PC-3 (cell line): ENCODE results near the gene TMEM59. TPM values are rescaled to one million over a fixed set of nuclear protein-coding genes. Genes with fewer than 3 reads are reported as not detected.

ENCODE experiments used
- ATAC-seq: fragments of 200-7000 bp; cut with Tn5 transposase; 2 replicates; pipeline ENCODE4 v1.9.1; 2020; ENCODE audit warnings: mild to moderate bottlenecking, moderate library complexity
- BruUV-seq: library from RNA; stranded (reverse); fragments of 400-500 nt; replicated peaks from 2 replicates; lab custom pipeline; 2021; lab: Mats Ljungman, UMichigan
- CTCF ChIA-PET: fragments of 300-600 bp; sonication (Branson Sonifier 250); formaldehyde crosslinking; loops from one replicate; lab custom pipeline; 2022; ENCODE audit warnings: antibody characterized with exemption; lab: Charles Lee
- POLR2A ChIA-PET: fragments of 300-600 bp; sonication (Branson Sonifier 250); formaldehyde crosslinking; loops from one replicate; lab custom pipeline; 2022; ENCODE audit warnings: antibody characterized with exemption; ENCODE audit not compliant: unreplicated experiment; lab: Charles Lee
- DNase-seq: peaks from one replicate; pipeline ENCODE4 v3.0.0-alpha.2; 2015
- H2AFZ ChIP-seq: fragments of 300-600 bp; sonication (generic); 2 replicates; pipeline ENCODE4 v1.6.0; 2016; ENCODE audit warnings: antibody characterized with exemption, low read length
- H3F3A ChIP-seq: fragments of 300-600 bp; sonication (generic); one replicate; pipeline ENCODE4 v1.6.0; 2017; ENCODE audit warnings: antibody characterized with exemption, low read length, control low read depth, mild to moderate bottlenecking; ENCODE audit not compliant: unreplicated experiment
- H3K27ac ChIP-seq: fragments of 300-600 bp; sonication (generic); 2 replicates; pipeline ENCODE4 v1.5.1; 2016; ENCODE audit warnings: mild to moderate bottlenecking, low read length
- H3K27me3 ChIP-seq: fragments of 300-600 bp; sonication (generic); 2 replicates; pipeline ENCODE4 v1.6.1; 2016; ENCODE audit warnings: low read length, mixed read lengths
- H3K36me3 ChIP-seq: fragments of 300-600 bp; sonication (generic); 2 replicates; pipeline ENCODE4 v1.6.1; 2016; ENCODE audit warnings: low read depth, mixed run types, low read length, mixed read lengths
- H3K4me1 ChIP-seq: fragments of 300-600 bp; sonication (generic); 2 replicates; pipeline ENCODE4 v1.5.1; 2016; ENCODE audit warnings: low read length; ENCODE audit not compliant: insufficient read depth
- H3K4me2 ChIP-seq: fragments of 300-600 bp; sonication (generic); 2 replicates; pipeline ENCODE4 v1.6.0; 2016; ENCODE audit warnings: low read length
- H3K4me3 ChIP-seq: fragments of 300-600 bp; sonication (generic); 2 replicates; pipeline ENCODE4 v1.5.1; 2016; ENCODE audit warnings: mild to moderate bottlenecking, low read length, mixed read lengths
- H3K79me2 ChIP-seq: fragments of 300-600 bp; sonication (generic); 2 replicates; pipeline ENCODE4 v1.6.1; 2017; ENCODE audit warnings: low read length, mixed read lengths
- H3K9ac ChIP-seq: fragments of 300-600 bp; sonication (generic); 2 replicates; pipeline ENCODE4 v1.6.0; 2016; ENCODE audit warnings: mild to moderate bottlenecking, low read length
- H3K9me2 ChIP-seq: fragments of 300-600 bp; sonication (generic); replicated peaks from 2 replicates; pipeline ENCODE4 v1.6.1; 2016; ENCODE audit warnings: mixed run types, low read length, mixed read lengths
- H3K9me3 ChIP-seq: fragments of 300-600 bp; sonication (generic); 2 replicates; pipeline ENCODE4 v1.6.1; 2016; ENCODE audit warnings: low read length, mixed read lengths
- H4K20me1 ChIP-seq: fragments of 300-600 bp; sonication (generic); 2 replicates; pipeline ENCODE4 v1.6.1; 2016; ENCODE audit warnings: low read length, mixed read lengths
- EZH2 ChIP-seq: fragments of 300-600 bp; sonication (generic); IDR thresholded peaks from one replicate; pipeline ENCODE4 v1.6.1; 2017; ENCODE audit warnings: antibody characterized with exemption, mild to moderate bottlenecking, low read length; ENCODE audit not compliant: unreplicated experiment
- EZH2phosphoT487 ChIP-seq: fragments of 300-600 bp; sonication (generic); IDR thresholded peaks from 2 replicates; pipeline ENCODE4 v1.6.1; 2018; ENCODE audit warnings: mild to moderate bottlenecking, antibody characterized with exemption, low read length, borderline replicate concordance
- intact Hi-C: fragments of 100-400 bp; cut with micrococcal nuclease; formaldehyde crosslinking; loops from 2 replicates; pipeline ENCODE4 v1.9.0; 2023
- total RNA-seq: library from RNA; depleted of rRNA; stranded (reverse); fragments of >200 nt; gene quantifications from 2 replicates; pipeline ENCODE4 v1.2.3, GENCODE V29; 2014
- TF ChIP-seq, protein P1 (sequence below): fragments of 300-600 bp; sonication (generic); conservative IDR thresholded peaks from 2 replicates; pipeline ENCODE4 v1.5.1; 2017; ENCODE audit warnings: antibody characterized with exemption, low read depth, mild to moderate bottlenecking, low read length

Gene TMEM59
- total RNA-seq, 1 experiment from 2014 or later = 133 TPM

DNA sequence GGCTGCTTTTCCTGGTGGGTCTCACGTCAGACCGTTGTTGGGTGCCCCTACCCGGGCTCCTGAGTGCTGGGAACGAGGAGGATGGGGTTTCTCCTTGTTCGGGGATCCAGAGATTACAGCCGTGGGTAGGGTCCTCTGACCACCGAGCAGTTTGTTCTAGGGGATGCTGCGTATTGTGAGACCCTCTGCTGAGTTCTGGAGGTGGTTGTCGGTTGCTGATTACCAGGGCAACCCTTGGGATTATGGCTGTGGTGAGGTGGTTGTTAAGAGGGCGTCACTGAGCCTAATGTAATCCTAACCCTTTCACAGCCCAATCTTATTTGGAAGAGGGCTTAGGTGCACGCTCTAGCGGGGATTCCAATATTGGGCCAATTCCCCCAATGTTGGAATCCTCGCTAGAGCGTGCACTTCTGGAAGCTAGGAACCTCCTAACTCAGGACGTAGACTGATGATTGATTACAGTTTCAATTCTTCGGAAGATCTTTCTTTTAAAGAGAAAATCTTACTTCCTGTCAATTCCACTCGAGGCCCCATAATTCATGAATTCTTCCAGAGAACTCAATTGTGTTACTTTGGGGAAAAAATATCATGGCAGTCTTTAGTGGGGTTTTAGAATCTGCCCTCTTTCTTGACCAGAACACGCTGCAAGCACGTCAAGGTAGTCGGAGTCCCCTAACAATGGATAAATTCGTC lies 887 bp upstream of the TMEM59 start:
- TSS peak; percentile 68 for BruUV-seq
- TF ChIP-seq EZH2 (no peak), EZH2phosphoT487 (no peak)
- TF ChIP-seq, protein P1, sequence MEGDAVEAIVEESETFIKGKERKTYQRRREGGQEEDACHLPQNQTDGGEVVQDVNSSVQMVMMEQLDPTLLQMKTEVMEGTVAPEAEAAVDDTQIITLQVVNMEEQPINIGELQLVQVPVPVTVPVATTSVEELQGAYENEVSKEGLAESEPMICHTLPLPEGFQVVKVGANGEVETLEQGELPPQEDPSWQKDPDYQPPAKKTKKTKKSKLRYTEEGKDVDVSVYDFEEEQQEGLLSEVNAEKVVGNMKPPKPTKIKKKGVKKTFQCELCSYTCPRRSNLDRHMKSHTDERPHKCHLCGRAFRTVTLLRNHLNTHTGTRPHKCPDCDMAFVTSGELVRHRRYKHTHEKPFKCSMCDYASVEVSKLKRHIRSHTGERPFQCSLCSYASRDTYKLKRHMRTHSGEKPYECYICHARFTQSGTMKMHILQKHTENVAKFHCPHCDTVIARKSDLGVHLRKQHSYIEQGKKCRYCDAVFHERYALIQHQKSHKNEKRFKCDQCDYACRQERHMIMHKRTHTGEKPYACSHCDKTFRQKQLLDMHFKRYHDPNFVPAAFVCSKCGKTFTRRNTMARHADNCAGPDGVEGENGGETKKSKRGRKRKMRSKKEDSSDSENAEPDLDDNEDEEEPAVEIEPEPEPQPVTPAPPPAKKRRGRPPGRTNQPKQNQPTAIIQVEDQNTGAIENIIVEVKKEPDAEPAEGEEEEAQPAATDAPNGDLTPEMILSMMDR = no peak
- Histone ChIP-seq H3K4me2 (peak overlapping the region; percentile 91), H3K79me2 (peaks cover 38% of the 10 kb centered on the region), H2AFZ (peak overlapping the region; percentile 94), H3K9me3 (no peaks in the 10 kb centered on the region), H3K4me1 (peaks cover 18% of the 10 kb centered on the region), H3K27ac (no peak overlapping the region), H3K36me3 (no peaks in the 10 kb centered on the region), H3K9me2 (no peaks in the 10 kb centered on the region), H3K9ac (peak overlapping the region; percentile 79), H3K4me3 (peak overlapping the region; percentile 93), H3K27me3 (no peaks in the 10 kb centered on the region), H4K20me1 (no peaks in the 10 kb centered on the region), H3F3A (no peaks in the 10 kb centered on the region)
- CTCF ChIA-PET = no interaction called here
- 0 out of 2 replicates have a peak, but pooled peaks have one; percentile 2 for ATAC-seq
- POLR2A ChIA-PET = no interaction called here
- intact Hi-C loops = loop anchor here (2.0 to 10.0 kb wide), 4 partner anchors 37 to 189 kb away; partner anchors contain the start of genes IFT25 and LRRC42
- DNase-seq = peak; percentile 18

DNA sequence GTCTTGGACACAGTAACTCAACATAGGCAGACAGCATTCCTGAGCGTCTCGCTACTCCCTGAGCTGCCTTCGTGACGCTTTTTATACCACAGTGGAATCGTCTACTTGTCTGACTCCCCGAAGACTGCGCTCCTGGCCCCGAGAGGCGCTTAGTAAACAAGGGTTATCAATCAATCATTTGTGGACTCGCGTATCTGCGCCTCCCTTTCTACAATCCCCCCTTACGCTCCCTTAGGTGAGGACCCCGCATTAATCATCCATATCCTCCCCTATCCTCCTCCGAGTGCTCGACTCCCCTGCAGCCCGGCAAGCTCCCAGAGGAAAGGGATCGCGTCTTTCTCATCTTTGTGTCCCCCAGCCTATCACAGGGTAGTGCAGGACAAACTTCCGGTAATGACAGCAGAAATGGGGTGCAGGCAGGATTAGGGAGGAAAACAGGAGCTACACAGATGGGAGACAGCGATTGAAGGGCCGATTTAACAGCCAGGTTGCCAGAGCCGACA lies 522 bp downstream of the TMEM59 start:
- DNase-seq = peak; percentile 50
- H3K27me3 ChIP-seq = no peaks in the 10 kb centered on the region
- no peaks in the 10 kb centered on the region for H3K9me2 ChIP-seq
- H3K4me3 ChIP-seq = peak overlapping the region; percentile 93
- ChIA-PET CTCF (interaction anchor here (0.5 kb wide), 1 partner anchor 436 kb away, joined by 7 read pairs; no protein-coding TSS in a partner anchor), POLR2A (interaction anchor here (0.7 kb wide), 1 partner anchor 32 kb away, joined by 3 read pairs; no protein-coding TSS in a partner anchor)
- ATAC-seq = peak; percentile 25
- H4K20me1 ChIP-seq = no peaks in the 10 kb centered on the region
- H3K36me3 ChIP-seq = no peaks in the 10 kb centered on the region
- H3F3A ChIP-seq = no peaks in the 10 kb centered on the region
- H3K9me3 ChIP-seq = no peaks in the 10 kb centered on the region
- peak overlapping the region; percentile 70 for H3K9ac ChIP-seq
- H3K27ac ChIP-seq = peak overlapping the region; percentile 38; the same call in 1 of the 2 replicates
- H3K79me2 ChIP-seq = peaks cover 52% of the 10 kb centered on the region
- TF ChIP-seq, protein P1 = no peak
- TF ChIP-seq EZH2 (no peak), EZH2phosphoT487 (no peak)
- intact Hi-C loops = loop anchor here (2.0 to 10.0 kb wide), 4 partner anchors 36 to 188 kb away; partner anchors contain the start of genes IFT25 and LRRC42
- H3K4me2 ChIP-seq = peak overlapping the region; percentile 90
- H2AFZ ChIP-seq = peak overlapping the region; percentile 73
- BruUV-seq = TSS peak; percentile 16
- peaks cover 26% of the 10 kb centered on the region for H3K4me1 ChIP-seq
